NK-92 (cell line): ENCODE data around the gene SINHCAF.
"Not testable (repeated sequence)": the region's sequence is repeated elsewhere in the genome, so short reads cannot be mapped to it uniquely, and the experiment has no call there.

Experiments
- DNase-seq: peaks from one replicate; lab custom pipeline; 2025; ENCODE audit not compliant: unreplicated experiment; lab: John Stamatoyannopoulos, UW

Gene SINHCAF, protein sequence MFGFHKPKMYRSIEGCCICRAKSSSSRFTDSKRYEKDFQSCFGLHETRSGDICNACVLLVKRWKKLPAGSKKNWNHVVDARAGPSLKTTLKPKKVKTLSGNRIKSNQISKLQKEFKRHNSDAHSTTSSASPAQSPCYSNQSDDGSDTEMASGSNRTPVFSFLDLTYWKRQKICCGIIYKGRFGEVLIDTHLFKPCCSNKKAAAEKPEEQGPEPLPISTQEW

GRCh38 chr12:31325877-31326631 is at the start of gene SINHCAF:
Gene SINHCAF (minus strand): TSS chr12:31326150. CDS start chr12:31298204, 27,946 bp downstream.
- DNase-seq: peak; percentile 91

- DNase-seq: not testable (repeated sequence)
These were observed 49.5 kb upstream of the SINHCAF start for GRCh38 chr12:31375422-31375821.

DNA sequence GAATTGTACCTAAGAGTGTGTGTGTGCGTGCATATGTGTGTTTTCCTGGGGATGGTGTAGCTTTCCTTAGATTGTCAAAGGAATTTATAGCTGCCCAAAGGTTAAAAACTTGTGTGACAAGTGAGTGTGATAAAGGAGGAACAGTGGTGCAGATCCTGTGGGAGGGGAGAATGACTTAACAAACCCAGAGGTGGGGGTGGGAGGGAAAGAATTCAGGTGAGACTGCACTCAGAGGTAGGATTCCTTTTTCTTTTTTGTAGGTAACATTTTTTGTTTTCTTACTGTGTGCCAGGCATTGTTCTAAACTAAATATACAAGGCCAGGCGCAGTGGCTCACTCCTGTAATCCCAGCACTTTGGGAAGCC is 45.3 kb upstream of the SINHCAF start:
- DNase-seq: no peak

DNA sequence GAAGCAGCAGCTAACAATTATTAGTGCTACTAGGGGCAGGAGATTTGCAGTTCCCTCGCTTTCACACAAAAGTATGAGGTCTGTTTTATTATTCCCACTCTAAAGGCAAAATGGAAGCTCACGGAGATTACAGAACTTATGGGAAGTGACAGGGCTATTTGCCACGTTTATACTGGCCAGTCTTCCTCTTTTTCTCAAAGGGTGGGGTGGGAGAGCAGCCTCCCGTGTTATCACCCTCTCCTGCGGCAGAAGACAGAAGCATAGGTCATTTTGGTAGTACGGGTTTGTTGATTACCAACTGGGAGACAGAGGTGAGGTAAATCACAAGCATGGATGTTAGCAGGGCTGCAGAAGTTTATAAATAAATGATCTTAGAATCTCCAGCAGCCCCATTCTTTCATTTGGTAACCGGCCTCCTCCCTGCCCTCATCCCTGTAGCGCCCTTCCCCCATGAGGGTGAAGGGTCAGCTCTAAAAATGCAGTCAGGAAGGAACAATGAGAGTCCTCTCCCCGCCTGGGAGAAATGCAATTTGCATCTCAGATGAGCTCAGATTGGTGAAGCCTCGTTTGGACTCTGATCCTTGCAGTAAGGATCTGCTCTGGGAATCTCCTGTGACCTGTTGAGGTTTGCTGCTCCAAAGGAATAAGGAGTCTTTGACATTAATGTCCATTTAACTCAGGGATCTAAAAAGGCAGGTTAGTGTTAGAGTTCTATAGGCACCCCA is 44.7 kb upstream of the SINHCAF start:
- DNase-seq: no peak

DNA sequence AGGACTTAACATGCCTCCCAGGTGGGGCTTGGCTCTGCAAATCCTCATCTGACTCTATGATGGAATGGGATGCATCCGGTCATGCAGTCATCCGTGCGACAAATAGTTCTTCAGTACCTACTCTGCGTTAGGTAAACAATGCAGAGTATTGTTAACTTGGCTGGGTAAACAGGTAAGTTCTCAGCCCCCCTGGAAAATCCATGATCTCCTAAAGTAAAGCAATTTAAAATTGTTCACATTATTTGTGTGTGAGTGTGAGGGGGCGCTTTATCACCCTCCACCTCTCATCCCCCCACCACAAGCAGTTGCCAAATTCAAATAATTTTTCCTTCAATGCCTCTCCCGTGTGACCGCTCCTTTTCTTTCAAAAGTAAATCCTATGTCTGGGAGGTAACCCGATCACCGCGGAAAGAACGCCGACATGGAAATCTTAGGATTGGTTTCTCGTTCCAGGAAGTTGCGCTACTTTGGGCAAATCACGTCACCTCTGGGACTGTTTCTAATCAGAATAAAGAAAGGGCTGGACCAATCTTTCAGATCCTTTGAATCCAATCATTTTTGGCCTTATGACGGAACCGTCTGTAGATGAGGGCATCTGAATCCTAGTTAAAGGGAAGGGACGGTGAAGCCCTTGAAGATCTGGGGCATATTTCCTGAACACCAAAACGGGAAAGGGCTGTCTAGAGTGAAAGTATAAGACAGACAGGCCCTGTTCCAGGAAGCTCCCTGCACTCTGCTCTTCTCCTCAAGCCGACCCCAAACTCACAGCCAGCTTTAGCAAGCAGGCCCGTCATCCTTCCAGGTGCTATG is 44.0 kb upstream of the SINHCAF start:
- DNase-seq: no peak

- DNase-seq: no peak
These were observed 42.9 kb upstream of the SINHCAF start for GRCh38 chr12:31368666-31369361.

DNA sequence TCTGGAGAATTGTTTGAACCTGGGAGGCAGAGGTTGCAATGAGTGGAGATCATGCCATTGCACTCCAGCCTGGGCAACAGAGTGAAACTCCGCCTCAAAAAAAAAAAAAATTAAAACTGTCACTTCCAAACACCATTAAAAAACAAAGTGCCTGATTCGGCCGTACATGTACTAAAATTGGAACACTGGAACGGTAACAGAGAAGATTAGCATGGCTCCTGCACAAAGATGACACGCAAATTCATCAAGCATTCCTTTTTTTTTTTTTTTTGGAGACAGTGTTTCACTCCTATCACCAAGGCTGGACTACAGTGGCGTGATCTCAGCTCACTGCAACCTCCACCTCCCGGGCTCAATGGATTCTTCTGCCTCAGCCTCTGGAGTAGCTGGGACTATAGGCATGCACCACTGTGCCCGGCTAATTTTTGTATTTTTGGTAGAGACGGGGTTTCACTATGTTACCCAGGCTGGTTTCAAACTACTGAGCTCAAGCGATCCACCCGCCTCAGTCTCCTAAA is 40.2 kb upstream of the SINHCAF start:
- no peak for DNase-seq

DNA sequence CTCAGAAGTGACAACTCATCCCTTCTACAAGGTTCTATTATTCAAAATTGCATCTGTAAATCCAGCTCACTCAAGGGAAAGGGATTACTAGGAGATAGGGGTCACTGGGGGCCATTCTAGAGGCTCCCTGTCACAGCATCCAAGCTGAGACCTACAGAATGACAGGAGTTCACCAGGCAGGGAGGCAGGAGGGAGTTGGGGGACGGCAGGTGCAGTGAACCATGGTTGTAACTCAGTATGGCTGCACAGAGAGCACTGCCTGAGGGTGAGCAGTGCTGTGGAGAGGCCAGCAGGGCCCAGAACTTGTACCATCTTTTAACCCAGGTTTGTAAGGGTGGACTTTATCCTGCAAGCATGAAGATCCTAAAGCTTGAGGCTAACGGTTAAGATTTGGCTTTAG is 37.9 kb upstream of the SINHCAF start:
- no peak for DNase-seq

DNA sequence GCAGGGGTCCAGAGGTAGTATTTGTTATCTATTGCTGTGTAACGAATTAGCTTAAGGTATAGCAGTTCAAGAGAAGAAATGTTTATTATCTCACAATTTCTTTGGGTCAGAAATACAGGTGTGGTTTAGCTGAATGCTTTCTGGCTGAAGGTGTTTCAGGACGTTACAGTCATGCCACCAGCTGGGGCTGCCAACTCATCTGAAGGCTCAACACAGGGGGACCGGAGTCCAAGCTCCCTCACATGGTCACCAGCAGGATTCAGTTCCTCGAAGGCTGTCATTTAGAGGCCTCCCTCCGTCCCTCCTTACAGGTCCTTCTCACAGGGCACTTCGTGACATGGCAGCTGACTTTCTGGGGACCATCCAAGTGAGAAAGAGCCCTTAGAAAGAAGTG is 37.5 kb upstream of the SINHCAF start:
- no peak for DNase-seq

- no peak for DNase-seq
These were observed 36.9 kb upstream of the SINHCAF start for GRCh38 chr12:31362759-31363415.

DNA sequence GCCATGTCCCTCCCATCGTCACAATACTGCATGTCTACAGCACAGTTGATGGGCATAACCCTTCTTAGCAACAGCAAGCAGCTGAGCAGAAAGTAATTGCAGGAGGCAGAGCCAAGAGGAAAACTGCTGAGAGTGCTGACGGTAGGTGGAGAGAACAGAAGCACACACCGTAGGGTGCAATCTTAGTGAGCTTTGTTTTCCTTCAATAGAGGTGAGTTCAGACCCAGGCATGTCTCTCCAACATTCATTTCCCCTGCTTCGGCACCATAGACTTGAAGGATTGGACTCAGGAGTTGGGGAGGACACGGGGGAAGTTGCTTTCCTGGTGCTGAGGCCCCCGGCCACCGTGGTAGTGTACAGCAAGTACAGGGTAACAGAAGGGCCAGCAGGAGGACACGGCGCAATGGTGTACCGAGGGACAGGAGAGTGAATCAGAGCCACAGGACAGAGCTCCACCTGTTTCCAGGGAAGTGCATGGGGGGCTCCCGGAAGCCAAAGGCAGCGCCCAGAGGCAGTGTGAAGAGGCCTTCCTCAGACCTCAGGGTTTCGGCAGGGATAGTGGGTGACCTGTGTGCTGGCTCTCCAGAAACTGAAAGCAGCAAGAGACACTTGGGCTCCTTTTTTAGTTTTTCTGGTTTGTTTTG is 36.3 kb upstream of the SINHCAF start:
- DNase-seq: no peak

GRCh38 chr12:31361730-31362114 is 35.8 kb upstream of the SINHCAF start:
- no peak for DNase-seq

DNA sequence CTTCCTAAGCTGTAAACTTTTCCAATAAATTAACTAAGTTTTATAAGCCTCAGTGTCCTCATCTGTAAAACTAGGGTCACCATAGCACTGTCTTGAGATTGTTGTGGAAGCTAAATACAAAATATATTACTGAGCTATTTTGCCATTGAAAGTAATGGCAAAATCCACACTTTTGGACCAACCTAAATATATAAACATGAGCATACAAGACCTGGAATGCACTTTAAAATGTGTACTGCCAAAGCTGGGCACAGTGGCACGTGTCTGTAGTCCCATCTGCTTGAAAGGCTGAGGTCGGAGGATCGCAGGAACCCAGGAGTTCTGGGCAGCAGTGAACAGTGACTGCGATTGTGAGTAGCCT is 29.8 kb upstream of the SINHCAF start:
- DNase-seq: no peak

GRCh38 chr12:31353750-31354708 is 28.1 kb upstream of the SINHCAF start:
- no peak for DNase-seq

- DNase-seq: no peak
These were observed 20.3 kb upstream of the SINHCAF start for GRCh38 chr12:31346267-31346666.

GRCh38 chr12:31343139-31343538 is 17.2 kb upstream of the SINHCAF start:
- no peak for DNase-seq

GRCh38 chr12:31342286-31342685 is 16.3 kb upstream of the SINHCAF start:
- DNase-seq: no peak

DNA sequence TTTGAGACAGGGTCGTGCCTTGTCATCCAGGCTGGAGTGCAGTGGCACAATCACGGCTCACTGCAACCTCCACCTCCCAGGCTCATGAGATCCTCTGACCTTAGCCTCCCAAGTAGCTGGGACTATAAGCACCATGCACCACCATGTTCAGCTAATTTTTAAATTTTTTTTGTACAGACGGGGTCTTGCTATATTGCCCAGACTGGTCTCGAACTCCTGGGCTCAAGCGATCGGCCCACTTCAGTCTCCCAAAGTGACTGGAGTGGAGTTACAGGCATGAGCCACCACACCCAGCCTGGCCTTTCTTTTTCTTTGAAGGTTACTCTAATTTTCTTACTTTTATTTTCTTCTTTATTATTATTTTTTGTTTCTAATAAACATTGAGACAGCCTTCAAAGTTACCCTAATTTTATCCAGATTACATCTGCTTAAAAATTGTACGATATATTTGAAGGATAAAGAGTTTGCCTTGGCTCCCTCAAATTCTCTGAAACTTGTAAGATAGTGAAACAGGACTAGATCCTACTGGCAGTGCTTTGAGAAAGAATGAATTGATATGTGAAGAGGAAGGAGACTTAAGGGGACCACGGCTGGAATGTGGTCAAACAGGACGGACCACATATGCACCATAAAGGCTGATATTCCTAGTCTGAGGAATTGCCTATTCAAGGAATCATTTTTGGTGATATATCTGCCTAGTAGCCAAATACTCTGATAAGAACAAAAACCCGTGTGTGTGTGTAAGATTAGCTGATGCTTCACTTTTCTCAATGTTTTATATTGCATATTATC is 14.1 kb upstream of the SINHCAF start:
- no peak for DNase-seq
